Activated naive CD8-positive, alpha-beta T cell (primary cell): ENCODE measurements around the gene MDFIC.

Experiments
- H3K27ac Mint-ChIP-seq: one replicate; pipeline ENCODE4 v1.8.0; 2021; ENCODE audit warnings: mixed read lengths
- H3K27me3 Mint-ChIP-seq: one replicate; pipeline ENCODE4 v1.8.0; 2021; ENCODE audit warnings: mixed read lengths
- H3K36me3 Mint-ChIP-seq: one replicate; pipeline ENCODE4 v1.8.0; 2021; ENCODE audit warnings: mixed read lengths
- H3K4me1 Mint-ChIP-seq: one replicate; pipeline ENCODE4 v1.8.0; 2021; ENCODE audit warnings: low read depth, mixed read lengths
- H3K4me3 Mint-ChIP-seq: one replicate; pipeline ENCODE4 v1.8.0; 2021; ENCODE audit warnings: mild to moderate bottlenecking, mixed read lengths
- H3K9me3 Mint-ChIP-seq: one replicate; pipeline ENCODE4 v1.8.0; 2021; ENCODE audit warnings: low read depth, mixed read lengths

The MDFIC gene

DNA sequence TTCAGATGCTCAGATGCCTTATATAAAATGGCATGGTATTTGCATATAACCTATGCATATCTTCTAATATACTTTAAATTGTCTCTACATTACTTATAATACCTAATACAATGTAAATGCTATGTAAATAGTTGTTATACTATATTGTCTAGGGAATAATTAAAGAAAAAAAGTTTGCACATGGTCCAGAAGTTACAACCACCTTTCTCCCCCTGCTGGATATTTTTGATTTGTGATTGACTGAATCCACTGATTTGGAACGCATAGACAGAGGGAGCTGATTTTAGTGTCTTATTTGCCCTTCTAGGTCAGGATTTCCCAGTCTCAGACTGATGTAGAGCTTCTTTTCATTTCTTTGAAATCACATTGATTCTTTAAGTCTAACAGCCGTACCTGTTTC lies 31.8 kb downstream of the MDFIC start:
- Mint-ChIP-seq H3K4me1 (peaks cover 63% of the 10 kb centered on the region), H3K9me3 (no peaks in the 10 kb centered on the region), H3K27me3 (no peaks in the 10 kb centered on the region), H3K36me3 (peaks cover 22% of the 10 kb centered on the region), H3K4me3 (no peak overlapping the region), H3K27ac (no peak overlapping the region)

DNA sequence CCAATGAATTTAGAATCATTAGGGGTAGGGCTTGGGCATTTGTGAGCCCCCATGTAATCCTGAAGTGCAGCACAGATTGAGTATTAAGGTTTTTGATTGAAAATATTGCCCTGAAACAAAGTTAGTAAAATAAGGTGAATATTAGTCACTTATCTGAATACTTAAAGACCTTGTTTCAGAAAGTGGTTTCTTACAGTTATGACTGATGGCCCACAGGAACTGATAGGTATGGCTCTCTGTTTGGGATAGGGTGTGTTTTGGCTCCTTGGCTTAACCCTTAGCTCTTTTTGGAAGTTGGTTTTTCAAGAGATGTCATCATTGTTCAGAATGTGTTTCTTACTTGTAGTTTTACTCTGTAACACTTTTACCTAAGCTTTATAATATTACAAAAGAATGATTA lies 34.8 kb downstream of the MDFIC start:
- Mint-ChIP-seq H3K27me3 (no peaks in the 10 kb centered on the region), H3K27ac (no peak overlapping the region)

DNA sequence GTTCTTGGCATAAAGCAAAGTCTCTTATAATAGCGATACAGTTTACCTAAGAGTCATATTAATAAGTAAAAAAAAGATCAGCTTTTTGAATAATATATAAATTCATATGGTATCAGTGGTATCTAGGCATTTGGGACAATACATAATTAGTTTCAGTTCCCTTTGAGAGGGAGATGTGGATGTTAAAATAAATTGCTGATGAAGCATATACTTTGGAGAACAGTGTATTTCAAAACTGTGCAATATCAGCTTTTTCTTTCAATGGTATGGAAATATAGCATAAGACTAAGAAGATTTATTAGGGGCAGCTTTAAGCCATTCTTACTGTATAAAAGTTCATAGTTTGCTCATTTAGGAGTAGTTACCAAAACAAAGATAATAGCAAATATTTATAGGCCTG lies 35.5 kb downstream of the MDFIC start:
- Mint-ChIP-seq H3K4me3 (no peak overlapping the region), H3K27ac (no peak overlapping the region), H3K36me3 (peaks cover 20% of the 10 kb centered on the region), H3K27me3 (no peaks in the 10 kb centered on the region), H3K4me1 (peaks cover 73% of the 10 kb centered on the region), H3K9me3 (no peaks in the 10 kb centered on the region)

More for the DNA sequence above, 34.8 kb downstream of the MDFIC start:
- peaks cover 68% of the 10 kb centered on the region for H3K4me1 Mint-ChIP-seq
- H3K9me3 Mint-ChIP-seq: no peaks in the 10 kb centered on the region
- no peak overlapping the region for H3K4me3 Mint-ChIP-seq
- H3K36me3 Mint-ChIP-seq: peaks cover 18% of the 10 kb centered on the region

DNA sequence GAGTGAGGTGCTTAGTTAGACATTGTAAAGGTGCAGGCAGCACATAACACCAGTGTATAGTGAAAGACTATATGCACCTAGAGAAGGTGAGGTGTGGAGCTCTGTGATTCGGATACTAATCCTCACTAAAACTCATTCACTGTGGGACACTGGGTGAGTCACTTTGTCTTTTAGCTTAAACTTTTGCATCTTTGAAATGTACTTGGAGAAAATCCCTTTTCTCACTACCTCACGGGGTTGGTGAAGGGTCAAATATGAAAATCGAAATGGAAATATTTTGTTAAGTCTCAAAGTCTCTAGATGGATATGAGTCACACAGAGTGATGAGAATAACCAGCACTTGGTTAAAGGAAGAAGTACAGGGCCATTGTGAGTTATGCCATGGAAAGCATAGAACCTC lies 38.0 kb downstream of the MDFIC start:
- H3K27ac Mint-ChIP-seq: peak overlapping the region; percentile 66
- H3K9me3 Mint-ChIP-seq: no peaks in the 10 kb centered on the region
- H3K27me3 Mint-ChIP-seq: no peaks in the 10 kb centered on the region
- peaks cover 75% of the 10 kb centered on the region for H3K4me1 Mint-ChIP-seq
- H3K4me3 Mint-ChIP-seq: no peak overlapping the region
- H3K36me3 Mint-ChIP-seq: peaks cover 22% of the 10 kb centered on the region

DNA sequence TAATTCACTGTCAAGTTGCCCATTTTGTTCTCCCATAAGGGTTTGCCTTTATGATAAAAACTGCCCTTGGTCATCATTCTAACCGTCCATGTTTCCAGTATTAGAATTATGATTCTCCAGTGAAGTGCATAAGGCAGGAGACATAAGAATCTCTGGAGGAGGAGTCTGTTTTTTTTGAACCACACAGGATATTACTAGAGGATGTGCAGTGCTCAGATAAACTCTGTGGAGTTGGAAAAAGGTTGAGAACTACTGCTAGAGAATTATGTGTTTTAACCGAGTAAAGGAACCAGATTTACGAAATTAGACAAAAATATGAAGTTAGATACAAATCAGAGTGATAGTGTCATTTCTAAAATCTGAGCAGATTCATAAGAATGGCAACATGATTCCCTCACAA lies 40.5 kb downstream of the MDFIC start:
- Mint-ChIP-seq H3K4me3 (no peak overlapping the region), H3K9me3 (no peaks in the 10 kb centered on the region), H3K27me3 (no peaks in the 10 kb centered on the region), H3K36me3 (peaks cover 27% of the 10 kb centered on the region), H3K4me1 (peaks cover 75% of the 10 kb centered on the region), H3K27ac (no peak overlapping the region)

DNA sequence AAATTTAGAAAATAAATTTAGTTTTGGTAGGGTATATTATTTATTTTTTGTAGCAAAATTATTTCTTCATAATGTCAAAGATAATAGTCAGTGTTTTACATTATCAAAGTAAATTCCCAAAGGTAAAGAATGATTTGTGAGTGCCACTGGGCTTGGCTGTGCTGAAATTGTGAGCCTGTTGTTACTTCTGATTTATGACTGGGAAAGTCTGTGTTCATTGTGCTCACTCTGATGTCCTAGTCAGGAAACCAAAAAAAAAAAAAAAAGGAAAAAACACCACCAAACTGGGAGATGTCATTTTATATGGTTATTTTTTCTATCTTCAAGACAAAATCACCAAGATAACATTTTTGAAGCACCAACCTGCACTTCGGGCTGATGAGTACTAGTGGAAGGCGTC lies 44.3 kb downstream of the MDFIC start:
- Mint-ChIP-seq H3K9me3 (no peaks in the 10 kb centered on the region), H3K4me3 (no peak overlapping the region), H3K4me1 (peaks cover 74% of the 10 kb centered on the region), H3K27ac (no peak overlapping the region), H3K36me3 (peaks cover 36% of the 10 kb centered on the region), H3K27me3 (no peaks in the 10 kb centered on the region)

DNA sequence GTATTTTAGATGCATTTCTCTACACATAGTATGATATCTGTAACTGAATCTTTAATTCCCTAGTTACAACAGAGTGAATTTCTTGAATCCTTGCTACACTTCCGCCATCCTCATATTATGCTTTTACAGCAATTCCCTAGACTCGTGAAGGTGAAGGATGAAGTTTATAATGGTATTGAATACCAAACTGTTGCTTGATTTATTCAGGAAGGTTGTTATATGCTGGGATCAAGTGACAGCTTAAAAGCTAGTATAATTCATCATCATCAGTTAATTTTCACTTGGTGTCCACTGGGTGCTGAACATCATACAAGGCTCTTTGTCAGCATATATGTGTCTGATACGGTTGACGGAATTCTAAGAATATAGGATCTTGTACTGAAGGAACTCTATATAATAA lies 47.2 kb downstream of the MDFIC start:
- Mint-ChIP-seq H3K4me3 (no peak overlapping the region), H3K27me3 (no peaks in the 10 kb centered on the region), H3K27ac (no peak overlapping the region), H3K9me3 (no peaks in the 10 kb centered on the region), H3K36me3 (peaks cover 26% of the 10 kb centered on the region), H3K4me1 (peaks cover 79% of the 10 kb centered on the region)

DNA sequence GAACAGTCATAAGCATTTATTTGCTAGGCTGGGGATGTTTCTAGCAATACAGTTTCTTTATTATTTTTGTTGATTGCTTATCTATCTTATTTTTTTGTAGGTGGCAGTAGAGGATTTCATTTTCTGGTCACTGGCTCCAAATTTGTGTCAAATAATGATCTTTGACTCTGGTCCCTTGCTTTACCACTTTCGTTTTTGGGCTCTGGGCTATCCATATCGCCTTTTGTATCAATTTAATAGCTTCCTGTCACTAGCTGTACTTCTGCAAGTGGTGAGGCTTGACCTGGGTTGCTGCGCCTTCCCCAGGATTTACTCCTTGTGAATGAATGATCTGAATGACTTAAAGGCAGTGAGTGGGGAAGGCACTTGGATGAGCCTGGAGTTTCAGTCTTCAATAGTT lies 48.4 kb downstream of the MDFIC start:
- no peak overlapping the region for H3K4me3 Mint-ChIP-seq
- H3K36me3 Mint-ChIP-seq: peaks cover 21% of the 10 kb centered on the region
- peaks cover 81% of the 10 kb centered on the region for H3K4me1 Mint-ChIP-seq
- H3K27ac Mint-ChIP-seq: peak overlapping the region; percentile 46
- no peaks in the 10 kb centered on the region for H3K9me3 Mint-ChIP-seq
- H3K27me3 Mint-ChIP-seq: no peaks in the 10 kb centered on the region

DNA sequence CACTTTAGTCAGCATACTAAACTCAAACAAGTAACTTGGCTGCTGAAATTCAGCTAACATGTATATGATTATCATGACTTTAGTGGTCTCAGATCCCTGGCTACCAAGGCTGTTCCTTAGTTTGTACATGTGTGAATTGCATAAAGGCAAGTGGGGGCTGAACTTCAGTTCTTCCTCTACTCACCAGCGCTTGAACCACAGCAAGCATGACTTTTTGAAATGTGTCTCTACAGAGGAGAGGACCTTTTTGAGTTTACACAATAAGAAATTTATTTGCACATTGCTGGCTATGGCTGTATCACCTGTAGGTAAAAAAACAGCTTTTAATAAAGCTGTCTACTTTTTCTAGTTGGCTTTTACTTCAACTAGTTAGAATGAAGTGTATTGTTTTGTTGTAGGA lies 48.8 kb downstream of the MDFIC start:
- Mint-ChIP-seq H3K27ac (peak overlapping the region; percentile 46), H3K27me3 (no peaks in the 10 kb centered on the region), H3K36me3 (peaks cover 19% of the 10 kb centered on the region), H3K4me3 (no peak overlapping the region), H3K4me1 (peaks cover 80% of the 10 kb centered on the region), H3K9me3 (no peaks in the 10 kb centered on the region)

DNA sequence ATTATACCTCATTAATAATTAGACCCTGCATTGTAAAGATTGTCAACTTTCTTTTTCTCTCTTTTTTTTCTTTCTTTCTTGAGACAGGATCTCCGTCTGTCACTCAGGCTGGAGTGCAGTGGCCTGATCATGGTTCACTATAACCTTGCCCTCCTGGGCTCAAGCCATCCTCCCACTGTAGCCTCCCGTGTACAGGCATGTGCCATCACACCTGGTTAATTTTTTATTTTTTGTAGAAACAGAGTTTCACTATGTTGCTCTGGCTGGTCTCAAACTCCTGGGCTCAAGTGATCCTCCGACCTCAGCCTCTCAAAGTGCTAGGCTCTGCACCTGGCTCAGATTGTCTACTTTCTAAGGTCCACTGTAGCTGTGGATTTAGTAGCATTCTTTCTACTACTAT lies 50.7 kb downstream of the MDFIC start:
- peaks cover 14% of the 10 kb centered on the region for H3K36me3 Mint-ChIP-seq
- no peaks in the 10 kb centered on the region for H3K27me3 Mint-ChIP-seq
- peak overlapping the region; percentile 16 for H3K27ac Mint-ChIP-seq
- no peaks in the 10 kb centered on the region for H3K9me3 Mint-ChIP-seq
- peaks cover 76% of the 10 kb centered on the region for H3K4me1 Mint-ChIP-seq
- no peak overlapping the region for H3K4me3 Mint-ChIP-seq

DNA sequence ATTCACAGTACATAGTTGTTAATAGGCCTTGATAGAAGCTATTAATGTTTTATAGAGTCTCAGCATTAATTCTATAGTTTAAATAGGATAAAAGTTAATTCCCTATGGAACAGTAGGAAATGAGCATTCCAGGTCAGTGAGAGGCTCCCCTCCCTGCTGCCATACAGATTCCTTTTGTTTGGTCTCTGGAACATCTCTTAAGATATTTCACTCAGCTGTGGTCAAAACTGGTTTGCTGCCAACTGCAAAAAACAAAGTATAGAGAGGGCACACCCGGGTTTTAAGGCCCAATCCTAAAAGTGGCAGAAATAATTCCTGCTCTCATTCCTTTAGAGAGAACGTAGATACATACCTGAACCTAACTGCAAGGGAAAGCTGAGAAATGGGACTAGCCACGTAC lies 51.3 kb downstream of the MDFIC start:
- Mint-ChIP-seq H3K27ac (no peak overlapping the region), H3K4me1 (peaks cover 74% of the 10 kb centered on the region), H3K4me3 (no peak overlapping the region), H3K9me3 (no peaks in the 10 kb centered on the region), H3K27me3 (no peaks in the 10 kb centered on the region), H3K36me3 (peaks cover 11% of the 10 kb centered on the region)

DNA sequence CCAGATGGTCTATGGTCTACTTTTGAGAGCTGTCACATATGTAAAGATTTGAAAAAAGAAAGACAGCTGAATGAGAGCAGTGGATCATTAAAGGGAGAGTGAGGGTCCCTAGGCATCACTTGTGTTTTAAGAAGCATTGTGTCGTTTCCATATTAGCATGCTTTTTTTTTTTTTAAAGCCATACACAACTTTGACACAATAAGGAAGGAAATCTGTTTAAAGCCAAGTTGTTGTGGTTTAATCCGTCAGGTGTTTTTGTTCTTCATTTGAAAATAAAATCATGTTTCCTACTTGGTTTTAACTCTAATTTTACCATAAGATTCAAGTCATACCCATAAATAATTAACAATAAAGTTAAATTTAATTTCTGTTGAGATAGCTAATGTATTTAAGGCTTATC lies 53.5 kb downstream of the MDFIC start:
- H3K27ac Mint-ChIP-seq: no peak overlapping the region
- no peak overlapping the region for H3K4me3 Mint-ChIP-seq
- H3K36me3 Mint-ChIP-seq: peaks cover 8% of the 10 kb centered on the region
- peaks cover 72% of the 10 kb centered on the region for H3K4me1 Mint-ChIP-seq
- H3K27me3 Mint-ChIP-seq: no peaks in the 10 kb centered on the region
- no peaks in the 10 kb centered on the region for H3K9me3 Mint-ChIP-seq

DNA sequence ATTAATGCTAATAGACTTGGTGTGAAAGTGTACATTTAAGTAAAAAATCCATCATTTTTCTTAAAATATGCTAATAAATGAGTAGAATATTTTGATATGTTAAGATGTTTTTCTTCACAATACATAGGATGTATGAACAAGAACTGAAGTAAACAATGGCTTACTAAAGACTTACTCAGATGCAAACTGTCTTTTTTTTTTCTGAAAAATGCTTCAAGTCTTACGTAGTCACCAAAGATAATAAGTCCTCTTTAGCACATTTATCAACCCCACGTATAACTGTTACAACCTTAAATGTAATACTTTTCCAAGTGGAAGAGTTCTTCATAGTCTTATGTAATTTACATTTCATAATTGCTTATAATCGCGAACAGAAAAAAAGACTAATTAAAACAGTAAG lies 54.8 kb downstream of the MDFIC start:
- Mint-ChIP-seq H3K4me3 (no peak overlapping the region), H3K4me1 (peaks cover 68% of the 10 kb centered on the region), H3K27ac (no peak overlapping the region), H3K9me3 (no peaks in the 10 kb centered on the region), H3K27me3 (no peaks in the 10 kb centered on the region), H3K36me3 (peaks cover 12% of the 10 kb centered on the region)

DNA sequence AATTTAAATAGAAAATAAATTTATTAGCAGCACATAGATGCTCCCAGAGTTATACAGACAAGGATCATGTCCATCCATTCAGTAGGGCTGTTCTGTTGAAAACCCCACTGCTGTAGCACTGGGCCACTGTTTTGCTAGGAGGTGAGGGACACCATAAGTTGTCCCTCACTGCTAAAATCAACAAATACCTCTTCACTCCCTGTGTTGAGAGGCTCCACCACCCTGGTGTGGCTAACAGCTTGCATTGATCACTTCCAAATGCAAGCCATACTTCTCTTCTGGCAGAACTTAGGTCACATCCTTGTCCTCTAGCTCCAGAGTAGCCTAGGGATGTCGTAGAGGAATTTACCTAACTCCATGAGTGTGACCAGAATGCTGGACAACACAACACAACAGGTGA lies 55.4 kb downstream of the MDFIC start:
- Mint-ChIP-seq H3K36me3 (peaks cover 17% of the 10 kb centered on the region), H3K4me1 (peaks cover 64% of the 10 kb centered on the region), H3K27me3 (no peaks in the 10 kb centered on the region), H3K9me3 (no peaks in the 10 kb centered on the region), H3K27ac (no peak overlapping the region), H3K4me3 (no peak overlapping the region)

DNA sequence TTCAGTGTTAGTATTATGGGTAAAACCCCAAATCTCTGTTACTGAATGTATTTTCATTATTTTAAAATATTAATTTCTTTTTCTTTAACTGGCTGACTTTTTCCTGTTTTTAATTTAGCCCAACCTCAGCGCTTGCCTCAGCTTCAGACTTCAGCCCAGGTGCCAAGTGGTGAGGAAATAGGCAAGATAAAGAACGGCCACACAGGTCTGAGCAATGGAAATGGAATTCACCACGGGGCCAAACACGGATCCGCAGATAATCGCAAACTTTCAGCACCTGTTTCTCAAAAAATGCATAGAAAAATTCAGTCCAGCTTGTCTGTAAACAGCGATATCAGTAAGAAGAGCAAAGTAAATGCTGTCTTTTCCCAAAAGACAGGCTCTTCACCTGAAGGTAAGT lies 57.5 kb downstream of the MDFIC start:
- Mint-ChIP-seq H3K36me3 (peaks cover 24% of the 10 kb centered on the region), H3K9me3 (no peaks in the 10 kb centered on the region), H3K27me3 (no peaks in the 10 kb centered on the region), H3K27ac (no peak overlapping the region), H3K4me1 (peaks cover 47% of the 10 kb centered on the region), H3K4me3 (no peak overlapping the region)

DNA sequence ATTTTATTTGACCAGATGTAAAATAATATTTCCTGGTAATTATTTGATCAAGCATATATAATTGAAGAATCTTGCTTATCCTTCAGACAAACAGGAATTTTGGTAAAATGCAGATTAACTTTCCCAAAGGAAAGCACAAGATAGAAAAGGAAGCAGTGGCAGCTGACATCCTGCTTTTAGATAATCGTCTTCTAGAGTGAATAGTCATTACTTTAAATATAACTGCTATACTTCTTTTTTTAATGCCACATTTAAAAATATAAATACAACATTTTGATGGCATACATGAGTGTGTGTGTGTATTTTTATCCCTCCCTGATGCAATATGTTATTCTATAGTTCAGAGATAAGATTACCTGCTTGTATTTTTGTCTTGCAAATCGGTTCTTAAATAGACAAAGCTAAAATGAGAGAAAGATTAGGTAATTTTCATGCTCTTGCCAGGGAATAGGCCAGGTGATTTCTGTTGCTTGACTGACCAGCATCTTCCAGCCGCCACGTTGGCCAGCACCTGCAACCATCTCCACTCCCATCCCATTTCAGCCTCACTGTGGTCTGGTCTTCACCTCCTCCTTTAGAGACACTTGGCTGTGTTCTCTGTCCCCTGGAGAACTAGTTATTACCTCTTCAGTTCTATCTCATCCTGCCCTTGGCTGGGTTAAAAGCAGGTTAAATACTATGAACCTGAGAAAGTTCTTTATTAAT lies 58.1 kb downstream of the MDFIC start:
- peaks cover 44% of the 10 kb centered on the region for H3K4me1 Mint-ChIP-seq
- no peaks in the 10 kb centered on the region for H3K27me3 Mint-ChIP-seq
- no peaks in the 10 kb centered on the region for H3K9me3 Mint-ChIP-seq
- H3K36me3 Mint-ChIP-seq: peaks cover 24% of the 10 kb centered on the region
- H3K4me3 Mint-ChIP-seq: no peak overlapping the region
- H3K27ac Mint-ChIP-seq: no peak overlapping the region
